K562 (cell line): ENCODE measurements around the gene ARF1. TPM values are rescaled to one million over a fixed set of nuclear protein-coding genes. Genes with fewer than 3 reads are reported as not detected.

Experiments
- CREB1 ChIP-seq, 2 experiments: sonication (generic) in 1 of 2; formaldehyde crosslinking in 1 of 2; IDR thresholded peaks; 2 replicates each; pipeline versions ENCODE4 v1.6.1 to v1.8.0; 2012 to 2022; ENCODE audit warnings: inconsistent platforms in 1 of 2, mild to moderate bottlenecking in 1 of 2, missing genetic modification reagents in 1 of 2, moderate library complexity in 1 of 2
- E2F8 ChIP-seq: fragments of 450-650 bp; IDR thresholded peaks from 2 replicates; pipeline ENCODE4 v1.7.1; 2018; ENCODE audit warnings: mild to moderate bottlenecking, low read depth; ENCODE audit not compliant: partially characterized antibody
- ETV6 ChIP-seq, 3 experiments: fragments of 150-350 bp in 1 of 3; sonication (generic) in 1 of 3; formaldehyde crosslinking in 1 of 3; IDR thresholded peaks; 2 replicates each; pipeline versions ENCODE4 v1.6.1 to v1.8.0; 2014 to 2022; ENCODE audit warnings: borderline replicate concordance in 2 of 3, low read depth in 2 of 3, antibody characterized with exemption in 1 of 3, low read length in 1 of 3, mild to moderate bottlenecking in 1 of 3, missing genetic modification reagents in 1 of 3
- FOXA3 ChIP-seq, 2 experiments: fragments of 450-650 bp in 1 of 2; sonication (generic) in 1 of 2; formaldehyde crosslinking; IDR thresholded peaks in 1 of 2; conservative IDR thresholded peaks in 1 of 2; 2 replicates each; pipeline versions ENCODE4 v1.4.0 to v1.8.0; 2020 to 2022; ENCODE audit warnings: mild to moderate bottlenecking in 2 of 2, missing genetic modification reagents in 1 of 2
- FOXK2 ChIP-seq, 2 experiments: fragments of 450-650 bp; IDR thresholded peaks in 1 of 2; conservative IDR thresholded peaks in 1 of 2; 2 replicates each; pipeline ENCODE4 v1.6.1; 2016; ENCODE audit warnings: low read depth in 2 of 2, mild to moderate bottlenecking in 1 of 2
- GATAD2A ChIP-seq: fragments of 450-650 bp; IDR thresholded peaks from 2 replicates; pipeline ENCODE4 v1.6.1; 2017
- HOXB6 ChIP-seq: fragments of 250-450 bp; sonication (Bioruptor Pico); IDR thresholded peaks from 2 replicates; pipeline ENCODE4 v1.5.1; 2022; ENCODE audit warnings: mild to moderate bottlenecking, borderline replicate concordance
- MTF1 ChIP-seq: fragments of 250-450 bp; sonication (Bioruptor Pico); IDR thresholded peaks from 2 replicates; pipeline ENCODE4 v1.9.0; 2021; ENCODE audit warnings: moderate library complexity, mild to moderate bottlenecking, inconsistent platforms, borderline replicate concordance
- NRF1 ChIP-seq, 2 experiments: fragments of 450-650 bp; IDR thresholded peaks in 1 of 2; conservative IDR thresholded peaks in 1 of 2; 2 replicates each; pipeline ENCODE4 v1.6.1; 2014; ENCODE audit warnings: mild to moderate bottlenecking in 2 of 2
- PHF8 ChIP-seq: fragments of 200-600 bp; sonication (generic); IDR thresholded peaks from 2 replicates; pipeline ENCODE4 v1.6.1; 2012; ENCODE audit warnings: mixed run types, mild to moderate bottlenecking, inconsistent platforms, low read length, moderate library complexity, borderline replicate concordance
- POLR2G ChIP-seq: fragments of 200-400 bp; formaldehyde crosslinking; IDR thresholded peaks from 2 replicates; pipeline ENCODE4 v1.6.1; 2017; ENCODE audit warnings: low read depth, mild to moderate bottlenecking, antibody characterized with exemption, low read length, moderate library complexity
- RBM22 ChIP-seq: fragments of 200-400 bp; formaldehyde crosslinking; IDR thresholded peaks from 2 replicates; pipeline ENCODE4 v1.6.1; 2018; ENCODE audit warnings: low read length, low read depth; ENCODE audit not compliant: poor library complexity, severe bottlenecking
- TAF1 ChIP-seq: IDR thresholded peaks from 2 replicates; pipeline ENCODE4 v1.6.1; 2011; ENCODE audit warnings: mild to moderate bottlenecking, low read length, moderate library complexity; ENCODE audit not compliant: insufficient read depth, control insufficient read depth, severe bottlenecking; ENCODE audit errors: extremely low read depth
- TAF7 ChIP-seq: fragments of 450-650 bp; IDR thresholded peaks from 2 replicates; pipeline ENCODE4 v1.6.1; 2016; ENCODE audit warnings: missing genetic modification characterization, missing compliant biosample characterization
- TGIF2 ChIP-seq: sonication (generic); formaldehyde crosslinking; IDR thresholded peaks from 2 replicates; pipeline ENCODE4 v1.8.1; 2022; ENCODE audit warnings: mild to moderate bottlenecking, missing genetic modification reagents, moderate library complexity
- U2AF1 ChIP-seq: fragments of 200-400 bp; formaldehyde crosslinking; optimal IDR thresholded peaks from 2 replicates; pipeline ENCODE3; 2017; ENCODE audit warnings: mild to moderate bottlenecking, low read depth, low read length, moderate library complexity
- ZBTB1 ChIP-seq: sonication (generic); formaldehyde crosslinking; IDR thresholded peaks from 2 replicates; pipeline ENCODE4 v1.8.1; 2023; ENCODE audit warnings: missing genetic modification reagents, low read depth, mild to moderate bottlenecking, borderline replicate concordance
- ZNF717 ChIP-seq: fragments of 250-450 bp; sonication (Bioruptor Pico); IDR thresholded peaks from 2 replicates; pipeline ENCODE4 v1.5.0; 2021
- polyA plus RNA-seq, 8 experiments: library from polyadenylated mRNA; depleted of rRNA in 4 of 8; stranded (reverse) in 5 of 8; unstranded in 3 of 8; fragments of >200 nt; fragmentation: Nextera tagmentation in 2 of 8; fragmentation: Illumina TruSeq in 1 of 8; extraction: Ambion mirVana in 2 of 8; extraction: Trizol in 1 of 8; gene quantifications; 2 replicates each; pipeline versions ENCODE4 v1.2.1 to v1.2.3, GENCODE V29; 2011 to 2014; ENCODE audit warnings: inconsistent platforms in 1 of 8, missing spikeins in 1 of 8
- total RNA-seq, 7 experiments: library from RNA; depleted of rRNA in 6 of 7; stranded (reverse); fragments of >200 nt in 6 of 7; fragmentation: Illumina TruSeq in 2 of 7; extraction: Trizol in 2 of 7; gene quantifications; 2 replicates each; pipeline versions ENCODE4 v1.2.1 to v1.2.3, GENCODE V29; 2011 to 2021; ENCODE audit warnings: low replicate concordance in 1 of 7
- TF ChIP-seq, protein P1 (sequence below): sonication (generic); formaldehyde crosslinking; IDR thresholded peaks from 2 replicates; pipeline ENCODE4 v1.8.0; 2023; ENCODE audit warnings: mild to moderate bottlenecking, missing genetic modification reagents

The ARF1 gene
- total and polyA plus RNA-seq, 9 of the 15 experiments (the other 6 are each of a cell fraction or from before 2014, with no cell fraction given): 69.8 to 593 (median 325) TPM

DNA sequence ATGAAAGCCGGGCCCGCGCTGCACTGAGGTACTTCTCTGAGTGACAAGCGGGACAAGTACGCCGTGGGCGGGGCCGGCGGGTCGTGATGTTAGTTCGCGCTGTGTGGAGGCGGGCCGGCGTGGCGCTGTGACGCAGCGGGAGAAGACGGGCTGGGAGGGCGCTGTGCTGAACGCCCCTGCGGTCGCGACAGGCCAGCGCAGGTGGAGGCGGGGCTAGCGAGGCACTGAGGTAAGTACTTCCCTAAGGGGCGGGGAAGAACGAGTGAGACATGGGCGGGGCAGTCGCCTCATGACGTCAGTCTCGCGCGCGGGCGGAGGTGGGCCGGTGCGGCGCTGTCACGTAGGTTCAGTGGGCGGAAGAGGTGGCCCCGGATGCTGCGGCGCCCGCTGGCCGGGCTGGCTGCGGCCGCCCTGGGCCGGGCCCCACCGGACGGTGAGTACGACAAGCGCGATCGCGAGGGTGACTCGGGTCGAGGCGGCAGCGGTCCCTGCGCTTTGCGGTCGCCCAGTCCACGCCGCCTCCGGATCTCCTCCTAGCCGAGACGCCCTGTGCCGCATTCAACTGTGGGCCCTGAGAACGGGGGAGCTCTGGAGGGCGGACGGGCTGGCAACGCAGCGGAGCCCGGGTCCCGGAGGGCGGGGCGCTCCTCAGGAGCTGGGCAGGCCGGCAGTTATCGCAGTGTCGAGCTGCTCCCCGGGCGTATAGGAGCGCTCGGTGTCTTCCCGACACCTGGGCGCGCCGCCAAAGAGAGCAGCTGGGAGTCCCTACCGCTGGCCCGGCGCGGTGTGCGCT lies 57.6 kb downstream of the ARF1 start, which contains the start of gene GUK1 (continued):
- TF ChIP-seq U2AF1 (peak; percentile 77), HOXB6 (CRISPR knock-in tag) (no peak), TAF1 (peak; percentile 71), MTF1 (CRISPR knock-in tag) (no peak), FOXA3 (CRISPR knock-in tag; conservative IDR thresholded peaks at IDR 0.05 in 1 of 2, IDR thresholded peaks at IDR 0.05 in 1 of 2) (0 out of 4 replicates have a peak, but pooled peaks of 1 of the 2 experiments have one; percentile 48), ETV6 (IDR thresholded peaks at IDR 0.05; ENCODE audit: borderline replicate concordance in 1 of 2, low read depth in 2 of 2, low read length in 1 of 2) (no peak), ETV6 (CRISPR knock-in tag; IDR thresholded peaks at IDR 0.05; ENCODE audit: borderline replicate concordance) (peak; percentile 86), GATAD2A (peak; percentile 91; the same call in 1 of the 2 replicates), RBM22 (peak; percentile 34), CREB1 (IDR thresholded peaks at IDR 0.05) (peak; percentile 98), CREB1 (CRISPR knock-in tag; IDR thresholded peaks at IDR 0.05) (peak; percentile 98), E2F8 (peak; percentile 75), TGIF2 (CRISPR knock-in tag) (peak; percentile 71; the same call in 1 of the 2 replicates), NRF1 (conservative IDR thresholded peaks at IDR 0.05 in 1 of 2, IDR thresholded peaks at IDR 0.05 in 1 of 2) (peak; percentile 95 to 96), ZNF717 (CRISPR knock-in tag) (0 out of 2 replicates have a peak, but pooled peaks have one; percentile 49), FOXK2 (conservative IDR thresholded peaks at IDR 0.05 in 1 of 2, IDR thresholded peaks at IDR 0.05 in 1 of 2; ENCODE audit: low read depth in 2 of 2) (peak; percentile 78 to 79; a peak in 2 of 4 replicates), TAF7 (tag) (peak; percentile 65), POLR2G (peak; percentile 95), PHF8 (peak; percentile 86), ZBTB1 (CRISPR knock-in tag) (peak; percentile 75)
- TF ChIP-seq, protein P1, sequence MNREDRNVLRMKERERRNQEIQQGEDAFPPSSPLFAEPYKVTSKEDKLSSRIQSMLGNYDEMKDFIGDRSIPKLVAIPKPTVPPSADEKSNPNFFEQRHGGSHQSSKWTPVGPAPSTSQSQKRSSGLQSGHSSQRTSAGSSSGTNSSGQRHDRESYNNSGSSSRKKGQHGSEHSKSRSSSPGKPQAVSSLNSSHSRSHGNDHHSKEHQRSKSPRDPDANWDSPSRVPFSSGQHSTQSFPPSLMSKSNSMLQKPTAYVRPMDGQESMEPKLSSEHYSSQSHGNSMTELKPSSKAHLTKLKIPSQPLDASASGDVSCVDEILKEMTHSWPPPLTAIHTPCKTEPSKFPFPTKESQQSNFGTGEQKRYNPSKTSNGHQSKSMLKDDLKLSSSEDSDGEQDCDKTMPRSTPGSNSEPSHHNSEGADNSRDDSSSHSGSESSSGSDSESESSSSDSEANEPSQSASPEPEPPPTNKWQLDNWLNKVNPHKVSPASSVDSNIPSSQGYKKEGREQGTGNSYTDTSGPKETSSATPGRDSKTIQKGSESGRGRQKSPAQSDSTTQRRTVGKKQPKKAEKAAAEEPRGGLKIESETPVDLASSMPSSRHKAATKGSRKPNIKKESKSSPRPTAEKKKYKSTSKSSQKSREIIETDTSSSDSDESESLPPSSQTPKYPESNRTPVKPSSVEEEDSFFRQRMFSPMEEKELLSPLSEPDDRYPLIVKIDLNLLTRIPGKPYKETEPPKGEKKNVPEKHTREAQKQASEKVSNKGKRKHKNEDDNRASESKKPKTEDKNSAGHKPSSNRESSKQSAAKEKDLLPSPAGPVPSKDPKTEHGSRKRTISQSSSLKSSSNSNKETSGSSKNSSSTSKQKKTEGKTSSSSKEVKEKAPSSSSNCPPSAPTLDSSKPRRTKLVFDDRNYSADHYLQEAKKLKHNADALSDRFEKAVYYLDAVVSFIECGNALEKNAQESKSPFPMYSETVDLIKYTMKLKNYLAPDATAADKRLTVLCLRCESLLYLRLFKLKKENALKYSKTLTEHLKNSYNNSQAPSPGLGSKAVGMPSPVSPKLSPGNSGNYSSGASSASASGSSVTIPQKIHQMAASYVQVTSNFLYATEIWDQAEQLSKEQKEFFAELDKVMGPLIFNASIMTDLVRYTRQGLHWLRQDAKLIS (CRISPR knock-in tag): no peak; the same call in 1 of the 2 replicates
